GM12875 (cell line): ENCODE results near the gene IGF2BP3.

ENCODE experiments used
- H3K4me3 ChIP-seq: one replicate; pipeline ENCODE4 v1.5.1; 2011; ENCODE audit warnings: low read depth, low read length, control low read depth
- TF ChIP-seq, protein P1 (sequence below): IDR thresholded peaks from 2 replicates; pipeline ENCODE4 v1.5.1; 2011; ENCODE audit warnings: low read depth, mild to moderate bottlenecking, control low read depth, inconsistent platforms, low read length, moderate library complexity, borderline replicate concordance; ENCODE audit not compliant: insufficient read depth

Gene IGF2BP3

DNA sequence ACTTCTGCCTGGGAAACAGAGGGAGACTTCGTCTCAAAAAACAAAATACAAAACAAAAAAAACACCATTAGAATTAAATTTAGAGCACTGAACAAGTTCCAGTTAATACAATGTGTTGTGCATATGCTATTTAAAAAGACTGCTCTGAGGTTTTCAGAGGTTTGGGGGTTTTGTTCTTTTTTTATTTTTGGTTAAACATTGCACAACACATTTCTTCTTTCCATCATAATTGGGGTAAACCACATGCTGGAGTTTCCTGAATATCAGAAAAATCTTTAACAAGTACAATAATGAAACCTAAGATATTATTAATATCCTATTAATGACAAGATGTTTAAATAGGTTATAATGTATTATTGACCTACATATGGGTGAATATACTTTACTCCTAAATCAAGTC is 26.3 kb downstream of the IGF2BP3 start:
- no peak overlapping the region for H3K4me3 ChIP-seq
- TF ChIP-seq, protein P1, sequence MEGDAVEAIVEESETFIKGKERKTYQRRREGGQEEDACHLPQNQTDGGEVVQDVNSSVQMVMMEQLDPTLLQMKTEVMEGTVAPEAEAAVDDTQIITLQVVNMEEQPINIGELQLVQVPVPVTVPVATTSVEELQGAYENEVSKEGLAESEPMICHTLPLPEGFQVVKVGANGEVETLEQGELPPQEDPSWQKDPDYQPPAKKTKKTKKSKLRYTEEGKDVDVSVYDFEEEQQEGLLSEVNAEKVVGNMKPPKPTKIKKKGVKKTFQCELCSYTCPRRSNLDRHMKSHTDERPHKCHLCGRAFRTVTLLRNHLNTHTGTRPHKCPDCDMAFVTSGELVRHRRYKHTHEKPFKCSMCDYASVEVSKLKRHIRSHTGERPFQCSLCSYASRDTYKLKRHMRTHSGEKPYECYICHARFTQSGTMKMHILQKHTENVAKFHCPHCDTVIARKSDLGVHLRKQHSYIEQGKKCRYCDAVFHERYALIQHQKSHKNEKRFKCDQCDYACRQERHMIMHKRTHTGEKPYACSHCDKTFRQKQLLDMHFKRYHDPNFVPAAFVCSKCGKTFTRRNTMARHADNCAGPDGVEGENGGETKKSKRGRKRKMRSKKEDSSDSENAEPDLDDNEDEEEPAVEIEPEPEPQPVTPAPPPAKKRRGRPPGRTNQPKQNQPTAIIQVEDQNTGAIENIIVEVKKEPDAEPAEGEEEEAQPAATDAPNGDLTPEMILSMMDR = no peak

GRCh38 chr7:23438171-23438570 is 32.1 kb downstream of the IGF2BP3 start:
- H3K4me3 ChIP-seq = no peak overlapping the region
- TF ChIP-seq, protein P1 = no peak

DNA sequence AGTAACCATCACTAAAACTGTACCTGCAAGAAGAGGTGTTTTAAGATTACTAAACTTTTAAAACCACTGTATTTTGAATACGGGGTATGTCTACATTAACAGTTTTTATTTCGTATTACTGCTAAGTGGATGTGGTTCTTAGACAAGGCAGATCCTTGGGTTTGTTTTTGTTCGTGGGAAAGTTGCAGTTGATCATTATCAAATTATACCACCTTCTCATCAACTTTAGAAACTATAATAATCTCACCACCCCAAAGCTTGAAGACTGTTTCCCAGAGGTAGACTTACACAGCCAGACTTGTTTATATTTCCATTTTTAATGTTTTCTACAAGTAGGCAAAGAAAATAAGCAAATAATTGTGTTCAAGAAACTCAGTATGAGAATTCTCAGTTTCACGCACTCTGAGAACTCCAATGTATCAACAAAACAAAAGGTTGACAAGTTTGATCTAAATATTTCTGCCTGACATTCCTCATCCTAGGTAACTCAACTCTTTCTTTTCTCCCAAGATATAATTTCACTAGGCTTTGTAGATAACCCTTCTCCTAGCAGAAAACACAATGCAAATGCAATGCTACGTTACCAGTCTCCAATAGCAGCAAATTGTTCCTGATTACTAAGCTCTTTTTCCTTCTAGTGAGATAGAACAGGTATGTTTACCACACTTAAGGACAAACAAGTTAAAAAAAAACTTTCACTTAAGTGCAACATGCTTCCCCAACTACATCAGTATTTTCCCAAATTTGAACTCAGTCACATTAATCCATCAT is 36.0 kb downstream of the IGF2BP3 start:
- TF ChIP-seq, protein P1 = no peak
- H3K4me3 ChIP-seq = no peak overlapping the region

GRCh38 chr7:23431702-23432199 is 38.5 kb downstream of the IGF2BP3 start:
- no peak overlapping the region for H3K4me3 ChIP-seq
- TF ChIP-seq, protein P1 = no peak

DNA sequence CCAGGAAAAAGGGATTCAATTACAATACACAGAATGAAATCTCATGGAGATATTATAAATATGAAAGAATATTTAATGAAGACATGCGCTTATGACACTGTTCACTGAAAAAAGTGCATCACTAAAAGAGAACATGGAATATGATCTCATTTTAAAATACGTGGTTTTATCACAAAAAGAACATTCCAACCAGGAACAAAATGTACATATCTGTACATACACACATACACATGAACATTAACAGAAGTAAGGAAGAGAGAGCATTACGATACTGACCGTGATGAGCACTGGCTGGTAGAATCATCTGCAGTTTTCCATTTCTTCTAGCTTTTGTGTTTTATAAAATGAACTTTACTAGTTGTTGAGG is 39.4 kb downstream of the IGF2BP3 start:
- no peak overlapping the region for H3K4me3 ChIP-seq

DNA sequence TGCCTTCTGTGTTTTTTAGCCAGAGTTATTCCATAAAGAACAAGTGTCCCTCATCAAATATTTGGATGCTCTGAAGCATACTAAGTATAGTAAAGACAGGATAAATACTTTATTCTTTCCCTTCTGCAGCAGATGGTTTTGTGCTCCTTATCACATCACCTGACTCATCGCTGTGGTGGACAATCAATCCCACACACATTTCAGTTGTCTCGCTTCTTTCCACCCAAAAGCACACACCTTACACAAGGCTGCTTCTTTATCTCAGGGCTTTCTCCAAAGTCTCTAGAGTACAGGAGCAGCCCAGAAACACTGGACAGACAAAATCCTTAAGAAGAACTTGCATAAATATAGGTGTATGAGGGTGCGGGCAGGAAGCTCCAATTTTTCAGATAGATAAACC is 43.4 kb downstream of the IGF2BP3 start:
- H3K4me3 ChIP-seq = no peak overlapping the region
- TF ChIP-seq, protein P1 = no peak

More for the DNA sequence above, 39.4 kb downstream of the IGF2BP3 start:
- TF ChIP-seq, protein P1 = no peak

- TF ChIP-seq, protein P1 = no peak
- no peak overlapping the region for H3K4me3 ChIP-seq
Observed at GRCh38 chr7:23422909-23423308, 47.4 kb downstream of the IGF2BP3 start.
